Transverse colon (tissue), 4 donors: ENCODE data around the gene TENM4. TPM values are rescaled to one million over a fixed set of nuclear protein-coding genes. Genes with fewer than 3 reads are reported as not detected.

Source experiments
- DNase-seq: peaks from one replicate; pipeline ENCODE4 v3.0.0-alpha.2; 2019
- H3K27ac ChIP-seq, 4 donors: fragments of 200-600 bp; sonication (generic); 2 replicates each; pipeline ENCODE4 v1.5.1; 2016 to 2018; ENCODE audit warnings: inconsistent platforms in 4 of 4
- H3K27me3 ChIP-seq: fragments of 200-600 bp; sonication (generic); 2 replicates; pipeline ENCODE4 v1.5.1; 2017; ENCODE audit warnings: inconsistent platforms
- H3K36me3 ChIP-seq, 4 donors: fragments of 200-600 bp; sonication (generic); 2 replicates each; pipeline ENCODE4 v1.5.1; 2017 to 2019; ENCODE audit warnings: inconsistent platforms in 4 of 4
- H3K4me1 ChIP-seq, 4 donors: fragments of 200-600 bp; sonication (generic); 2 replicates each; pipeline ENCODE4 v1.5.1; 2017 to 2020; ENCODE audit warnings: inconsistent platforms in 4 of 4
- H3K4me3 ChIP-seq, 4 donors: fragments of 200-600 bp; sonication (generic); 1 replicate in 1 of 4; 2 replicates in 3 of 4; pipeline versions ENCODE4 v1.5.1 to v1.6.1; 2017 to 2019; ENCODE audit warnings: inconsistent platforms in 4 of 4
- H3K9me3 ChIP-seq, 2 donors: fragments of 200-600 bp; sonication (generic); 2 replicates each; pipeline ENCODE4 v1.5.1; 2017 to 2019; ENCODE audit warnings: inconsistent platforms in 2 of 2
- CTCF ChIP-seq, 5 experiments: fragments of 200-600 bp in 3 of 5; fragments of 450-650 bp in 2 of 5; sonication (generic) in 3 of 5; IDR thresholded peaks; 1 replicate in 2 of 5; 2 replicates in 3 of 5; pipeline ENCODE4 v1.5.1; 2016 to 2017; ENCODE audit warnings: antibody characterized with exemption in 5 of 5, inconsistent platforms in 3 of 5, mild to moderate bottlenecking in 2 of 5, moderate library complexity in 1 of 5
- EP300 ChIP-seq: sonication (generic); formaldehyde crosslinking; IDR thresholded peaks from one replicate; pipeline ENCODE4 v1.6.1; 2017; ENCODE audit warnings: antibody characterized with exemption, low read depth
- POLR2A ChIP-seq: fragments of 450-650 bp; IDR thresholded peaks from one replicate; pipeline ENCODE4 v1.6.1; 2016; ENCODE audit warnings: antibody characterized with exemption, mild to moderate bottlenecking, moderate library complexity
- POLR2AphosphoS5 ChIP-seq, 3 donors: sonication (generic); formaldehyde crosslinking; IDR thresholded peaks; one replicate each; pipeline ENCODE4 v1.6.1; 2016; ENCODE audit warnings: antibody characterized with exemption in 3 of 3
- WGBS, 2 donors: methylation state at CpG; one replicate each; pipeline ENCODE4 v1.1.5; 2018; ENCODE audit warnings: low coverage in 1 of 2; 5-methylcytosine and 5-hydroxymethylcytosine counted together
- in situ Hi-C, 4 donors: fragments of 200-750 bp; cut with MboI; loops; one replicate each; pipeline versions ENCODE4 v1.15.0 to v1.15.1; 2017; ENCODE audit warnings: low sequenced_read_pairs in 3 of 4, low pct_ligation_motif_present in 1 of 4, low pct_unique_long_range_greater_than_20kb in 1 of 4
- intact Hi-C: fragments of 100-400 bp; cut with DNase I; formaldehyde crosslinking; loops from one replicate; pipeline ENCODE4 v1.15.1; 2023; ENCODE audit warnings: low total_unique reads
- total RNA-seq, 4 donors: library from RNA; depleted of rRNA; stranded (reverse); fragments of >200 nt; gene quantifications; one replicate each; pipeline ENCODE4 v1.1.0, GENCODE V29; 2016

TENM4 gene
- total RNA-seq, 4 donors from 2014 or later: 0.14 to 0.79 (median 0.39) TPM

GRCh38 chr11:79274636-79275331, 166.0 kb downstream of the TENM4 start:
- intact Hi-C loops (no loop called here), in situ Hi-C loops (no loop called here)
- no peaks in the 10 kb centered on the region for H3K36me3 ChIP-seq
- H3K4me1 ChIP-seq: peaks cover 0 to 5% (median 0%) of the 10 kb centered on the region in 4 donors
- H3K4me3 ChIP-seq: no peak overlapping the region
- H3K9me3 ChIP-seq: no peaks in the 10 kb centered on the region
- H3K27me3 ChIP-seq: no peaks in the 10 kb centered on the region
- H3K27ac ChIP-seq: no peak overlapping the region
- 34 to 67% methylated on average over 6 to 9 of the region's 9 CpGs for WGBS, 2 donors
- DNase-seq: no peak
- TF ChIP-seq POLR2AphosphoS5 (IDR thresholded peaks at IDR 0.05) (no peak), CTCF (IDR thresholded peaks at IDR 0.05) (no peak), EP300 (no peak), POLR2A (no peak)

- Histone ChIP-seq H3K9me3 (no peaks in the 10 kb centered on the region), H3K4me1 (peaks cover 0 to 5% (median 0%) of the 10 kb centered on the region in 4 donors), H3K36me3 (no peaks in the 10 kb centered on the region), H3K27ac (no peak overlapping the region), H3K27me3 (no peaks in the 10 kb centered on the region), H3K4me3 (no peak overlapping the region)
- in situ Hi-C loops: no loop called here
- WGBS, 2 donors: 73% methylated on average over 3 of the region's 3 CpGs; no CpG with 5 or more reads in 1 of the 2 donors
- DNase-seq: no peak
- intact Hi-C loops: no loop called here
- TF ChIP-seq POLR2AphosphoS5 (IDR thresholded peaks at IDR 0.05) (no peak), POLR2A (no peak), EP300 (no peak), CTCF (IDR thresholded peaks at IDR 0.05) (no peak)
Observed at GRCh38 chr11:79273781-79274180, 167.0 kb downstream of the TENM4 start.

DNA sequence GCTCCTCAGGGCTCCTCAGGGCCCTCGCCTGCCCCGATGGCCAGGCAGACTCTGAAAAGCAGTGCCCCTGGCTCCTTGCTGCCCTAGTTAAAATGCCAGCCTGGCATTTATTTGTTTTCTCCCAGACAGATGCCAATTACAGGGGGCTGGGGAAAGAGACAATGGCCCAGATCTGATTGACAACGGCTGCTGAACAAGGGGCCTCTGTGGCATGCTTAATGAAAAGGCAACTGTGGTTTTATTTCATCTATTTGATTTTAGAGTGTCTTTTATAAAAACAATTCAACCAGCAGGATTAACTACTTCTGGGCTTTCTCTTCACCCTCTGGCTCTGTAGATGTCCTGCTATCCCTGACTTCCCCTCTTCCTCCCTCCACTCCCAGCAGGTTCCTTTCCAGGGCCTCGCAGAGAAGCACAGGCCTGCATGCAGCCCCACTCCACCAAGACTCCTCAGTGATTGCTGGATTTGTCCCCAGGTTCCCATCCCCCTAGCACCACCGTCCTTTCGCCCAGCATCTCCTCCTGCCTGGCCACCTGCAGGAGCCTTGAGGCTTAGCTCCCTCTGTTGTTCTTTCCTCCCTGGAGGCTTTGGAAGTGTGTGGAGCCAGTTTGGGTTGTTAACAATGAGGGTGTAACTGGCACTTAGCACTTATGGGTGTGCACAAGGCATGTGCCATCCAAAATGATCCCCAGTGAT, 171.1 kb downstream of the TENM4 start:
- Histone ChIP-seq H3K36me3 (no peaks in the 10 kb centered on the region), H3K4me1 (no peaks in the 10 kb centered on the region), H3K27me3 (no peaks in the 10 kb centered on the region), H3K27ac (no peak overlapping the region), H3K9me3 (no peaks in the 10 kb centered on the region), H3K4me3 (no peak overlapping the region)
- TF ChIP-seq EP300: no peak
- no peak for TF ChIP-seq POLR2AphosphoS5 (IDR thresholded peaks at IDR 0.05)
- TF ChIP-seq CTCF (IDR thresholded peaks at IDR 0.05): no peak
- no peak for TF ChIP-seq POLR2A
- in situ Hi-C loops (no loop called here), intact Hi-C loops (no loop called here)
- DNase-seq: no peak
- WGBS, 2 donors: 88 to 100% methylated on average over 2 to 6 of the region's 6 CpGs

DNA sequence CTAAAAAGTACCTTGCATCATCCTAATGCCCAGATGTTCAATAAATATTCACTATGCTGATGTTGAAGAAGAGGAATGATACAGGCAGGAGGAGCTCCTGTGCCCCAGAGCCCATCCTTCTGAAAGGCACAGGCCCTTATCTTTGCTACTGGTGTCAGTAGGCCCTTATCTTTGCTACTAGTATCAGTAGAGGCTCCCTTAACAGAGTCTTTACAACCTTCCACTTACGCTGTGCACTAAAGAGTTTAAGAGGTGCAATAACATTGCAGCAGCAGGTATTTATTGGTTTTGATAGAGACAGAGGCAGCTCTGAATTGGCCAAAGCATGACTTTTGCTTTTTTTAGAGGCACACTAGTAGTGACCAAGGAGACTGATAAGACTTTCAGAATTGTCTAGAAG, 174.4 kb downstream of the TENM4 start:
- Histone ChIP-seq H3K36me3 (no peaks in the 10 kb centered on the region), H3K27me3 (no peaks in the 10 kb centered on the region), H3K4me3 (no peak overlapping the region), H3K4me1 (no peaks in the 10 kb centered on the region), H3K27ac (no peak overlapping the region), H3K9me3 (no peaks in the 10 kb centered on the region)
- DNase-seq: no peak
- WGBS, 2 donors: 58% methylated on average over 1 of the region's 1 CpG; no CpG with 5 or more reads in 1 of the 2 donors
- TF ChIP-seq EP300 (no peak), POLR2A (no peak), CTCF (IDR thresholded peaks at IDR 0.05) (no peak), POLR2AphosphoS5 (IDR thresholded peaks at IDR 0.05) (no peak)
- in situ Hi-C loops (no loop called here), intact Hi-C loops (no loop called here)
